ENCODE data around the gene CAMTA1.

GRCh38 chr1:7117399-7118281 lies 332.4 kb downstream of the CAMTA1 start:
- TF ChIP-seq, protein P1, sequence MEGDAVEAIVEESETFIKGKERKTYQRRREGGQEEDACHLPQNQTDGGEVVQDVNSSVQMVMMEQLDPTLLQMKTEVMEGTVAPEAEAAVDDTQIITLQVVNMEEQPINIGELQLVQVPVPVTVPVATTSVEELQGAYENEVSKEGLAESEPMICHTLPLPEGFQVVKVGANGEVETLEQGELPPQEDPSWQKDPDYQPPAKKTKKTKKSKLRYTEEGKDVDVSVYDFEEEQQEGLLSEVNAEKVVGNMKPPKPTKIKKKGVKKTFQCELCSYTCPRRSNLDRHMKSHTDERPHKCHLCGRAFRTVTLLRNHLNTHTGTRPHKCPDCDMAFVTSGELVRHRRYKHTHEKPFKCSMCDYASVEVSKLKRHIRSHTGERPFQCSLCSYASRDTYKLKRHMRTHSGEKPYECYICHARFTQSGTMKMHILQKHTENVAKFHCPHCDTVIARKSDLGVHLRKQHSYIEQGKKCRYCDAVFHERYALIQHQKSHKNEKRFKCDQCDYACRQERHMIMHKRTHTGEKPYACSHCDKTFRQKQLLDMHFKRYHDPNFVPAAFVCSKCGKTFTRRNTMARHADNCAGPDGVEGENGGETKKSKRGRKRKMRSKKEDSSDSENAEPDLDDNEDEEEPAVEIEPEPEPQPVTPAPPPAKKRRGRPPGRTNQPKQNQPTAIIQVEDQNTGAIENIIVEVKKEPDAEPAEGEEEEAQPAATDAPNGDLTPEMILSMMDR (IDR thresholded peaks at IDR 0.05; ENCODE audit: insufficient read depth, low read depth, low read length) = peak; percentile 49
- TF ChIP-seq EZH2 (IDR thresholded peaks at IDR 0.05; ENCODE audit: insufficient read depth, low read length) = no peak

All from astrocyte (in vitro differentiated cells and primary cell).